H1 (cell line): ENCODE data around the gene CTNNBL1.

Experiments
- CHD1 ChIP-seq: IDR thresholded peaks from 2 replicates; pipeline ENCODE4 v1.6.1; 2012; ENCODE audit warnings: low read depth, low read length, improper control_type of control experiment
- CREB1 ChIP-seq: IDR thresholded peaks from 2 replicates; pipeline ENCODE4 v1.6.1; 2012; ENCODE audit warnings: inconsistent platforms
- EP300 ChIP-seq, 2 experiments: IDR thresholded peaks; 1 replicate in 1 of 2; 2 replicates in 1 of 2; pipeline ENCODE4 v1.6.1; 2011 to 2012; ENCODE audit warnings: low read depth in 2 of 2, low read length in 2 of 2, mild to moderate bottlenecking in 2 of 2, borderline replicate concordance in 1 of 2, inconsistent platforms in 1 of 2, moderate library complexity in 1 of 2

DNA sequence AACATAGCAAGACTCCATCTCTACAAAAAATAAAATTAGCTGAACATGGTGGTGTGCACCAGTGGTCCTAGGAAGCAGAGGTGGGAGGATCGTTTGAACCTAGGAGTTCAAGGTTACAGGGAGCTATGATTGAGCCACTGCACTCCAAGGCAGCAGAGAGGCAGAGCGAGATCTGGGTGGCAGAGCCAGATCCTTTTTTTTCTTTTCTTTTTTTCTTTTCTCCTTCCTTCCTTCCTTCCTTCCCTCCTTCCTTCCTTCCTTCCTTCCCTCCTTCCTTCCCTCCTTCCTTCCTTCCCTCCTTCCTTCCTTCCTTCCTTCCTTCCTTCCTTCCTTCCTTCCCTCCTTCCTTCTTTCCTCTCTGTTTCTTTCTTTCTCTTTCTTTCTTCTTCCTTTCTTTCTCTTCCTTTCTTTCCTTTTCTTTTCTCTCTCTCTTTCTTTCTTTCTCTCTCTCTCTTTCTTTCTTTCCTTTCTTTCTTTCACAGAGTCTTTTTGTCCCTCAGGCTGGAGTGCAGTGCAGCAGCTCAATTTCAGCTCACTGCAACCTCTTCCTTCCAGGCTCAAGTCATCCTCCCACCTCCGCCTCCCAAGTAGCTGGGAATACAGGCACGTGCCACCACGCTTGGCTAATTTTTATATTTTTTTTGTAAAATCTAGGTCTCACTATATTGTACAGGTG is 199.9 kb downstream of the CTNNBL1 start:
- TF ChIP-seq EP300 (IDR thresholded peaks at IDR 0.05; ENCODE audit: borderline replicate concordance in 1 of 2, low read depth in 2 of 2, low read length in 2 of 2) (no peak), CREB1 (no peak), CHD1 (no peak)
